CD14-positive monocyte (primary cell): ENCODE measurements around the gene NR4A1. TPM values are rescaled to one million over a fixed set of nuclear protein-coding genes. Genes with fewer than 3 reads are reported as not detected.

Experiments used
- DNase-seq, 3 donors: peaks; one replicate each; pipeline ENCODE4 v3.0.0-alpha.2; 2011 to 2022
- H2AFZ ChIP-seq: 2 replicates; pipeline ENCODE4 v1.6.0; 2012; ENCODE audit warnings: mild to moderate bottlenecking, low read depth, low read length, inconsistent platforms; ENCODE audit not compliant: insufficient read depth, poor library complexity, severe bottlenecking
- H3K27ac ChIP-seq, 2 donors: 1 replicate in 1 of 2; 2 replicates in 1 of 2; pipeline ENCODE4 v1.5.1; 2012 to 2013; ENCODE audit warnings: low read length in 2 of 2, control low read depth in 1 of 2, inconsistent platforms in 1 of 2, low read depth in 1 of 2, mild to moderate bottlenecking in 1 of 2
- H3K27me3 ChIP-seq, 2 donors: one replicate each; pipeline versions ENCODE4 v1.6.0 to v1.6.1; 2011 to 2013; ENCODE audit warnings: low read length in 2 of 2; ENCODE audit not compliant: control insufficient read depth in 2 of 2, insufficient read depth in 2 of 2
- H3K36me3 ChIP-seq, 2 donors: replicated peaks in 1 of 2; 1 replicate in 1 of 2; 2 replicates in 1 of 2; pipeline versions ENCODE4 v1.5.1 to v1.6.1; 2012 to 2013; ENCODE audit warnings: low read length in 2 of 2, control low read depth in 1 of 2, inconsistent platforms in 1 of 2, mild to moderate bottlenecking in 1 of 2; ENCODE audit not compliant: insufficient read depth in 2 of 2, control insufficient read depth in 1 of 2
- H3K4me1 ChIP-seq, 2 donors: 1 replicate in 1 of 2; 2 replicates in 1 of 2; pipeline versions ENCODE4 v1.5.1 to v1.6.1; 2012 to 2013; ENCODE audit warnings: low read length in 2 of 2, control low read depth in 1 of 2, inconsistent platforms in 1 of 2, mild to moderate bottlenecking in 1 of 2, moderate library complexity in 1 of 2; ENCODE audit not compliant: insufficient read depth in 2 of 2, control insufficient read depth in 1 of 2
- H3K4me2 ChIP-seq: replicated peaks from 2 replicates; pipeline ENCODE3; 2012; ENCODE audit warnings: low read length, moderate library complexity, mild to moderate bottlenecking; ENCODE audit not compliant: poor library complexity, severe bottlenecking; ENCODE audit errors: extremely low read depth
- H3K4me3 ChIP-seq, 3 experiments: fragments of 200-600 bp in 1 of 3; sonication (generic) in 1 of 3; replicated peaks in 1 of 3; 1 replicate in 2 of 3; 2 replicates in 1 of 3; pipeline ENCODE4 v1.5.1; 2011 to 2013; ENCODE audit warnings: low read length in 3 of 3, mild to moderate bottlenecking in 3 of 3, control low read depth in 2 of 3, low read depth in 2 of 3, inconsistent platforms in 1 of 3, moderate library complexity in 1 of 3
- H3K79me2 ChIP-seq: 2 replicates; pipeline ENCODE4 v1.6.0; 2012; ENCODE audit warnings: mild to moderate bottlenecking, control low read depth, inconsistent platforms, low read length, moderate library complexity; ENCODE audit not compliant: insufficient read depth
- H3K9ac ChIP-seq: 2 replicates; pipeline ENCODE4 v1.6.0; 2017; ENCODE audit warnings: low read length, mild to moderate bottlenecking; ENCODE audit not compliant: insufficient read depth, poor library complexity, severe bottlenecking
- H3K9me3 ChIP-seq, 2 donors: replicated peaks in 1 of 2; 1 replicate in 1 of 2; 2 replicates in 1 of 2; pipeline versions ENCODE4 v1.5.1 to v1.6.1; 2012 to 2013; ENCODE audit warnings: low read length in 2 of 2, control low read depth in 1 of 2; ENCODE audit not compliant: control insufficient read depth in 1 of 2, insufficient read depth in 1 of 2
- H4K20me1 ChIP-seq: 2 replicates; pipeline ENCODE4 v1.6.0; 2012; ENCODE audit warnings: mild to moderate bottlenecking, low read length, control low read depth, moderate library complexity; ENCODE audit not compliant: insufficient read depth
- H3K27ac Mint-ChIP-seq, 7 donors: one replicate each; pipeline ENCODE4 v1.8.0; 2020; ENCODE audit warnings: mild to moderate bottlenecking in 7 of 7, mixed read lengths in 7 of 7, moderate library complexity in 6 of 7, inconsistent platforms in 2 of 7
- H3K27me3 Mint-ChIP-seq, 3 donors: one replicate each; pipeline ENCODE4 v1.8.0; 2021 to 2022; ENCODE audit warnings: low read depth in 3 of 3, mild to moderate bottlenecking in 3 of 3, mixed read lengths in 3 of 3, moderate library complexity in 3 of 3, inconsistent platforms in 1 of 3
- H3K36me3 Mint-ChIP-seq, 2 donors: one replicate each; pipeline ENCODE4 v1.8.0; 2020; ENCODE audit warnings: mixed read lengths in 2 of 2, inconsistent platforms in 1 of 2, mild to moderate bottlenecking in 1 of 2
- H3K4me1 Mint-ChIP-seq: one replicate; pipeline ENCODE4 v1.8.0; 2020; ENCODE audit warnings: mild to moderate bottlenecking, mixed read lengths
- H3K4me3 Mint-ChIP-seq, 2 donors: one replicate each; pipeline ENCODE4 v1.8.0; 2020; ENCODE audit warnings: mild to moderate bottlenecking in 2 of 2, mixed read lengths in 2 of 2, moderate library complexity in 1 of 2
- H3K9me3 Mint-ChIP-seq, 7 donors: one replicate each; pipeline ENCODE4 v1.8.0; 2020 to 2022; ENCODE audit warnings: mixed read lengths in 7 of 7, mild to moderate bottlenecking in 6 of 7, moderate library complexity in 6 of 7, inconsistent platforms in 2 of 7
- CTCF ChIP-seq: fragments of 200-600 bp; IDR thresholded peaks from one replicate; pipeline ENCODE4 v1.8.0; 2022; ENCODE audit warnings: antibody characterized with exemption, mild to moderate bottlenecking
- WGBS: methylation state at CpG from one replicate; pipeline ENCODE4 v1.1.5; 2013; ENCODE audit warnings: missing lambda C conversion rate; ENCODE audit not compliant: insufficient coverage; 5-methylcytosine and 5-hydroxymethylcytosine counted together
- intact Hi-C, 2 donors: fragments of 100-400 bp; cut with micrococcal nuclease; formaldehyde crosslinking; loops; one replicate each; pipeline versions ENCODE4 v1.15.0 to v1.15.1; 2023
- polyA plus RNA-seq, 3 donors: library from polyadenylated mRNA; depleted of rRNA in 1 of 3; unstranded in 2 of 3; stranded (reverse) in 1 of 3; fragments of 300-500 nt in 2 of 3; fragments of >200 nt in 1 of 3; fragmentation: Illumina TruSeq in 2 of 3; gene quantifications; 1 replicate in 2 of 3; 2 replicates in 1 of 3; pipeline ENCODE4 v1.2.3, GENCODE V29; 2012 to 2021

NR4A1 gene
- polyA plus RNA-seq, 3 donors: 10.1 to 1,297 (median 41.4) TPM

DNA sequence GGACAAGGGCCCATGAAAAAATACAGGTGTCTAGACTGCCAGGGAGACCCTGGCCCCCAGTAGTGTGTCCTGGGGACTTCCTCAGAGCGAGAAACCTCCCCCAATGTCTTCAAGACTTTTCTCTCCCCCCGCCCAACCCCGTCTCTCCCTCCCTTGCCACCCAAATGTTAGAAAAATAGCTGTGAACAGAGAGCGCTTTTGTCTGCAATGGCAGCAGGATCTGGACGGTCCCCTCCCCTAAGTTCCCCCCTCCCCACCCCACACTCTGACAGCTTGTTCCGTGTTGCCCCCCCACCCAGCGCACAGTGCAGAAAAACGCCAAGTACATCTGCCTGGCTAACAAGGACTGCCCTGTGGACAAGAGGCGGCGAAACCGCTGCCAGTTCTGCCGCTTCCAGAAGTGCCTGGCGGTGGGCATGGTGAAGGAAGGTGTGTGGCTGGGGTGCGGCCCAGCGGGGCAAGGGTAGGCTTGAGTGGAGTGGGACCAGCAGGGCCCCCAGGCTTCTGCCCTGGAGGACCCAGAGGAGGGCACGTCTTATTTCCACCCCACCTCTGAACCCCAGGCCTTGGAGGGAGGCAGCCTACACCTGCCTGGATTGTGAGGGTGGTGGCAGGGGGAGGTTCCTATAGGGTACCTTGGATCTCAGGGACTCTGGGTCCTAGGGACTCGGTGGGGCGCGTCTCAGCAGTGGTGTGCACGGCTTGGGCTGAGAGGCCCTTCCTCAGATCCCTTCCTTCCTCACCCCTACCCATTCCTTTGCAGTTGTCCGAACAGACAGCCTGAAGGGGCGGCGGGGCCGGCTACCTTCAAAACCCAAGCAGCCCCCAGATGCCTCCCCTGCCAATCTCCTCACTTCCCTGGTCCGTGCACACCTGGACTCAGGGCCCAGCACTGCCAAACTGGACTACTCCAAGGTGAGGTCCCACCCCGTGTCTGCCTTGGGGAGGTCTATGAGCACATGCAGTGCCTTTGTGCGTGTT is 4.8 kb downstream of the NR4A1 start:
- H3K9me3 Mint-ChIP-seq: peaks cover 0 to 14% (median 2%) of the 10 kb centered on the region in 7 donors
- H3K4me2 ChIP-seq: no peak overlapping the region
- peak overlapping the region in 3 of 7 donors; percentile 17 to 74 (median 35) for H3K27ac Mint-ChIP-seq
- peaks cover 12 to 26% of the 10 kb centered on the region in 2 donors for H3K4me1 ChIP-seq
- H4K20me1 ChIP-seq: peaks cover 73% of the 10 kb centered on the region
- no peak overlapping the region for H3K4me3 Mint-ChIP-seq
- no peak overlapping the region for H3K27ac ChIP-seq
- no peak overlapping the region for H3K4me3 ChIP-seq
- no peak overlapping the region for H2AFZ ChIP-seq
- no peaks in the 10 kb centered on the region for H3K9me3 ChIP-seq
- DNase-seq: no peak
- no peak for TF ChIP-seq CTCF
- no peak overlapping the region for H3K9ac ChIP-seq
- peaks cover 0 to 20% of the 10 kb centered on the region in 2 donors for H3K36me3 ChIP-seq
- peaks cover 22 to 24% (median 22%) of the 10 kb centered on the region in 3 donors for H3K27me3 Mint-ChIP-seq
- 94% methylated on average over 9 of the region's 27 CpGs for WGBS
- peaks cover 15 to 38% of the 10 kb centered on the region in 2 donors for H3K36me3 Mint-ChIP-seq
- H3K27me3 ChIP-seq: peaks cover 0 to 16% of the 10 kb centered on the region in 2 donors
- H3K4me1 Mint-ChIP-seq: peaks cover 9% of the 10 kb centered on the region
- intact Hi-C loops: no loop called here
- no peaks in the 10 kb centered on the region for H3K79me2 ChIP-seq

DNA sequence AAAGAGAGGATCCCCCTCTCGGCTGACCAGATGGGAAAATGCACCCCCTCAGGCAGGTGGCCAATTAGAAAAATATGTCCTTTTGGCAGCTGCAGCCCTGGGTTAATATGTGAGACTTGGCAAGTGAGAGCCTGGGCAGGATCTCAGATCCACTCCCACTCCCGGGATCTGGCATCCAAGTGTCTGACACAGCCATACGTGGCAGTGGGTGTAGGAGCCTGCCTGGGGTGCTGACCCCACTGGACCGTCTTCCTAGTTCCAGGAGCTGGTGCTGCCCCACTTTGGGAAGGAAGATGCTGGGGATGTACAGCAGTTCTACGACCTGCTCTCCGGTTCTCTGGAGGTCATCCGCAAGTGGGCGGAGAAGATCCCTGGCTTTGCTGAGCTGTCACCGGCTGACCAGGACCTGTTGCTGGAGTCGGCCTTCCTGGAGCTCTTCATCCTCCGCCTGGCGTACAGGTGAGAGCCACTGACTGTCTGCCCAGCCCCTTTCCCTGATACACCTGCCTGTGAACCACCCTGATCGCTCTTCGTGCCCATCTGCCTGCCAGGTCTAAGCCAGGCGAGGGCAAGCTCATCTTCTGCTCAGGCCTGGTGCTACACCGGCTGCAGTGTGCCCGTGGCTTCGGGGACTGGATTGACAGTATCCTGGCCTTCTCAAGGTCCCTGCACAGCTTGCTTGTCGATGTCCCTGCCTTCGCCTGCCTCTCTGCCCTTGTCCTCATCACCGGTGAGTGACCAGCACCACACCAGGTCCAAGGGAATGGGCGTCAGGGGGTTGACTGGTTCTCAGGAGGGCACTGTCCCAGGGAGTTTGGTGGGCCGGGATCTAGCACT is 5.8 kb downstream of the NR4A1 start:
- Mint-ChIP-seq H3K27ac (peak overlapping the region in 2 of 7 donors; percentile 52 to 74), H3K27me3 (peaks cover 14 to 15% (median 14%) of the 10 kb centered on the region in 3 donors), H3K4me3 (peak overlapping the region in 1 of 2 donors; percentile 26), H3K4me1 (peaks cover 8% of the 10 kb centered on the region), H3K36me3 (peaks cover 14 to 33% of the 10 kb centered on the region in 2 donors), H3K9me3 (peaks cover 0 to 6% (median 1%) of the 10 kb centered on the region in 7 donors)
- Histone ChIP-seq H3K36me3 (peaks cover 0 to 20% of the 10 kb centered on the region in 2 donors), H3K4me2 (no peak overlapping the region), H3K9me3 (no peaks in the 10 kb centered on the region), H3K27me3 (peaks cover 0 to 8% of the 10 kb centered on the region in 2 donors), H4K20me1 (peaks cover 67% of the 10 kb centered on the region), H3K4me1 (peaks cover 5 to 19% of the 10 kb centered on the region in 2 donors), H2AFZ (no peak overlapping the region), H3K79me2 (no peaks in the 10 kb centered on the region), H3K9ac (no peak overlapping the region), H3K4me3 (no peak overlapping the region), H3K27ac (no peak overlapping the region)
- 97% methylated on average over 23 of the region's 23 CpGs for WGBS
- intact Hi-C loops: no loop called here
- DNase-seq: no peak
- no peak for TF ChIP-seq CTCF
